Smooth muscle cell (in vitro differentiated cells): Measurements from ENCODE around the gene REV3L. TPM values are rescaled to one million over a fixed set of nuclear protein-coding genes. Genes with fewer than 3 reads are reported as not detected.

Source experiments
- DNase-seq: peaks from one replicate; lab custom pipeline; 2025; ENCODE audit not compliant: unreplicated experiment; lab: John Stamatoyannopoulos, UW
- H2AFZ ChIP-seq: fragments of 200-600 bp; sonication (generic); 2 replicates; pipeline ENCODE4 v1.6.0; 2016; ENCODE audit warnings: antibody characterized with exemption, low read depth, mild to moderate bottlenecking
- H3F3A ChIP-seq: fragments of 200-600 bp; sonication (generic); 2 replicates; pipeline ENCODE4 v1.6.0; 2017; ENCODE audit warnings: antibody characterized with exemption, low read depth
- H3K27ac ChIP-seq: fragments of 200-600 bp; sonication (generic); 2 replicates; pipeline ENCODE4 v1.5.1; 2016; ENCODE audit warnings: low read depth, mild to moderate bottlenecking
- H3K27me3 ChIP-seq: fragments of 200-600 bp; sonication (generic); 2 replicates; pipeline ENCODE4 v1.6.1; 2016; ENCODE audit warnings: low read depth, mild to moderate bottlenecking
- H3K36me3 ChIP-seq: fragments of 200-600 bp; sonication (generic); 2 replicates; pipeline ENCODE4 v1.5.1; 2016; ENCODE audit warnings: low read depth
- H3K4me1 ChIP-seq: fragments of 200-600 bp; sonication (generic); 2 replicates; pipeline ENCODE4 v1.5.1; 2016; ENCODE audit warnings: low read depth
- H3K4me2 ChIP-seq: fragments of 200-600 bp; sonication (generic); 2 replicates; pipeline ENCODE4 v1.6.0; 2016; ENCODE audit warnings: mild to moderate bottlenecking
- H3K4me3 ChIP-seq: fragments of 200-600 bp; sonication (generic); 2 replicates; pipeline ENCODE4 v1.5.1; 2016; ENCODE audit warnings: mild to moderate bottlenecking
- H3K79me2 ChIP-seq: fragments of 200-600 bp; sonication (generic); 2 replicates; pipeline ENCODE4 v1.6.0; 2016; ENCODE audit warnings: low read depth, mild to moderate bottlenecking
- H3K9ac ChIP-seq: fragments of 200-600 bp; sonication (generic); 2 replicates; pipeline ENCODE4 v1.6.0; 2016; ENCODE audit warnings: low read depth
- H3K9me3 ChIP-seq: fragments of 200-600 bp; sonication (generic); replicated peaks from 2 replicates; pipeline ENCODE4 v1.5.1; 2016; ENCODE audit warnings: low read depth
- H4K20me1 ChIP-seq: fragments of 200-600 bp; sonication (generic); 2 replicates; pipeline ENCODE4 v1.6.0; 2016; ENCODE audit warnings: low read depth
- CTCF ChIP-seq: fragments of 200-600 bp; sonication (generic); IDR thresholded peaks from 2 replicates; pipeline ENCODE4 v1.5.1; 2017; ENCODE audit warnings: borderline replicate concordance, mild to moderate bottlenecking, antibody characterized with exemption; ENCODE audit not compliant: insufficient read depth, poor library complexity, severe bottlenecking
- WGBS: methylation state at CpG from one replicate; pipeline ENCODE4 v1.1.7; 2016; ENCODE audit warnings: low lambda C conversion rate; 5-methylcytosine and 5-hydroxymethylcytosine counted together
- polyA plus RNA-seq: library from polyadenylated mRNA; unstranded; fragments of >200 nt; fragmentation: Nextera tagmentation; extraction: Ambion mirVana; gene quantifications from 2 replicates; pipeline ENCODE4 v1.2.1, GENCODE V29; 2016
- total RNA-seq: library from RNA; depleted of rRNA; stranded (reverse); fragments of >200 nt; gene quantifications from 2 replicates; pipeline ENCODE4 v1.2.3, GENCODE V29; 2014

REV3L gene
- total and polyA plus RNA-seq, 2 experiments from 2014 or later, result 6.9 to 19.8 TPM

DNA sequence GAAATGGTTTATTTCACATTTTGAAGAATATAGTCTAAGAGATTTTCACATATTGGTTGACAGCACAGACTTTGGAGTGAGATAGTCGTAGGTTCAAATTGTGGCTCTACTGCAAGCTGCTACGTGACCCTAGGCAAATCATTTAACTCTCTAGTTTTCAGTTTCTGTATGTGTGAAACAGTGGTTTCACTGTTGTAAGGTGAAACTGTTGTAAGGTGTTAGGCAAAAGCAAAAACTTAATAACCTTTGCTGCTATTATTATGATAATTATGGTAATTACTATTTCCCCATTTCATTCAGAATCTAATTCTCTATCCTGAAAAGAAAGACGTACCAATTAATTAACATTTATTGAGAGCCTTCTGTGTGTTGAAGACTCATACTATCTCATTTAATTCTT, 144.2 kb downstream of the REV3L start:
- Histone ChIP-seq H3K4me3 (no peak overlapping the region), H3K9ac (no peak overlapping the region), H4K20me1 (no peaks in the 10 kb centered on the region), H3K4me1 (no peaks in the 10 kb centered on the region), H2AFZ (no peak overlapping the region), H3K79me2 (no peaks in the 10 kb centered on the region), H3K9me3 (no peaks in the 10 kb centered on the region), H3K27me3 (no peaks in the 10 kb centered on the region), H3K4me2 (no peak overlapping the region), H3F3A (no peaks in the 10 kb centered on the region), H3K27ac (no peak overlapping the region), H3K36me3 (no peaks in the 10 kb centered on the region)
- WGBS, result 85% methylated on average over 3 of the region's 3 CpGs
- no peak for DNase-seq
- TF ChIP-seq CTCF, result no peak

DNA sequence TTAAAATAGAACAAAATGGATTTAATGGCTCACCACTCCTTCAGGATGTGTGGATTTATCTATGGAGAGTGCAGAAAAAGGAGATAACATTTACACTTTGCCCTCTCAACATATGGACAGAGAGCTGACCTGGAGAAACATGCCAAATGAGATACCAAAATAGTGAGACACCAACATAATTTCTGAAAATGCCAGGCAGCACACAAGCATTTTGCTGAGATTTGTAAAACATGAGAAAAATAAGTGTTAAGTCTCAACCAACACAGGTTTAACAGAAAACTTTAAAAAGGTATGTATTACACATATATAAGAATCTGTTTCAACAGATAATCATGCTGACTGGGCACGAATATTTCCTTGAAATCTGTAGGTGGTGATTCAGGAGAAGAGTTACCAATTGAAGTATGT, 145.2 kb downstream of the REV3L start:
- H4K20me1 ChIP-seq, result no peaks in the 10 kb centered on the region
- no peaks in the 10 kb centered on the region for H3K79me2 ChIP-seq
- TF ChIP-seq CTCF, result no peak
- no peak for DNase-seq
- H2AFZ ChIP-seq, result no peak overlapping the region
- H3K4me1 ChIP-seq, result no peaks in the 10 kb centered on the region
- H3K36me3 ChIP-seq, result no peaks in the 10 kb centered on the region
- no peaks in the 10 kb centered on the region for H3F3A ChIP-seq
- no peaks in the 10 kb centered on the region for H3K27me3 ChIP-seq
- no peak overlapping the region for H3K9ac ChIP-seq
- H3K9me3 ChIP-seq, result no peaks in the 10 kb centered on the region
- H3K4me2 ChIP-seq, result no peak overlapping the region
- H3K27ac ChIP-seq, result no peak overlapping the region
- H3K4me3 ChIP-seq, result no peak overlapping the region
- 88% methylated on average over 1 of the region's 1 CpG for WGBS

DNA sequence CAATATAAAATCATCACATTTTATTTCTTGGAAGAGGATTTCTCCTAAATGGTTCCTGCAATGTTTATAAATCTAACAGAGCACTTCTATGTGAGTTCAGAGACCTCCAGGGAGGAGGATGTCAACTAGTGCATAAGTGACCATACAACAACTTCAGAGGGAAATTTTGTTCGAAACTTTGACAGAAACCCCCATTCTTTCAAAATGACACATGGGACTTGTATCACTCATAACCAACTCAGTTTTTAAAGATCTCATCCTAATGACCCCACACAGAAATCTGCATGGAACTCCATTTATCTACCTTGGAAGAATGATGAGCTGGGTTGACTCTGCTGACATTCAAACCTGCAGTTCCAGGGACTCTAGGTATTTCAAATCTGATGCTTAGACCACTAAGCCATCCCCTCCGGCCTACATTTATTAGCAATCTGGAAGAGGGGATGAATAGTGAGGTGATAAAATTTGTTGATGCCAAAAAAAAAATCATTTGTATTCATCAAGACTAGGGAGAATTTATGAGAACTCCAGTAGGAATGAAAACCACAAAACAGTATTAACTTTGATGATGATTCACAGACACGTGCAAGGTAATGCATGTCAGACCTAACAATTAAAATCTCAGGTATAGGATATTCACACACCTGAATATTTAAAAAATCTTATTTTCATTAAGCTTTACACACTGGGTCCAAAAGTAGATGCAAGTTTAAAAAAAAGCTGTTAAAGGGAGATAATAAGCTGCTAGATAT, 153.0 kb downstream of the REV3L start:
- Histone ChIP-seq H3K9me3 (no peaks in the 10 kb centered on the region), H2AFZ (no peak overlapping the region), H3K9ac (no peak overlapping the region), H3K27me3 (no peaks in the 10 kb centered on the region), H3K27ac (no peak overlapping the region), H4K20me1 (no peaks in the 10 kb centered on the region), H3F3A (no peaks in the 10 kb centered on the region), H3K36me3 (peaks cover 23% of the 10 kb centered on the region), H3K4me3 (no peak overlapping the region), H3K79me2 (no peaks in the 10 kb centered on the region), H3K4me2 (no peak overlapping the region), H3K4me1 (no peaks in the 10 kb centered on the region)
- no peak for DNase-seq
- WGBS, result 91% methylated on average over 3 of the region's 3 CpGs
- TF ChIP-seq CTCF, result no peak

- TF ChIP-seq CTCF, result no peak
- Histone ChIP-seq H3K27me3 (no peaks in the 10 kb centered on the region), H2AFZ (no peak overlapping the region), H3K79me2 (no peaks in the 10 kb centered on the region), H3K9ac (no peak overlapping the region), H3K36me3 (peaks cover 23% of the 10 kb centered on the region), H3F3A (no peaks in the 10 kb centered on the region), H3K4me3 (no peak overlapping the region), H3K4me2 (no peak overlapping the region), H3K4me1 (no peaks in the 10 kb centered on the region), H3K27ac (no peak overlapping the region), H3K9me3 (no peaks in the 10 kb centered on the region), H4K20me1 (no peaks in the 10 kb centered on the region)
- WGBS, result 100% methylated on average over 3 of the region's 3 CpGs
- no peak for DNase-seq
Observed at GRCh38 chr6:111326563-111326962, 156.5 kb downstream of the REV3L start.
